ENCODE measurements around the gene SPDYE2B.
"Not testable (repeated sequence)": the region's sequence is repeated elsewhere in the genome, so short reads cannot be mapped to it uniquely, and the experiment has no call there.

The SPDYE2B gene, protein sequence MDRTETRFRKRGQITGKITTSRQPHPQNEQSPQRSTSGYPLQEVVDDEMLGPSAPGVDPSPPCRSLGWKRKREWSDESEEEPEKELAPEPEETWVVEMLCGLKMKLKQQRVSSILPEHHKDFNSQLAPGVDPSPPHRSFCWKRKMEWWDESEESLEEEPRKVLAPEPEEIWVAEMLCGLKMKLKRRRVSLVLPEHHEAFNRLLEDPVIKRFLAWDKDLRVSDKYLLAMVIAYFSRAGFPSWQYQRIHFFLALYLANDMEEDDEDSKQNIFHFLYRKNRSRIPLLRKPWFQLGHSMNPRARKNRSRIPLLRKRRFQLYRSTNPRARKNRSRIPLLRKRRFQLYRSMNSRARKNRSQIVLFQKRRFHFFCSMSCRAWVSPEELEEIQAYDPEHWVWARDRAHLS

DNA sequence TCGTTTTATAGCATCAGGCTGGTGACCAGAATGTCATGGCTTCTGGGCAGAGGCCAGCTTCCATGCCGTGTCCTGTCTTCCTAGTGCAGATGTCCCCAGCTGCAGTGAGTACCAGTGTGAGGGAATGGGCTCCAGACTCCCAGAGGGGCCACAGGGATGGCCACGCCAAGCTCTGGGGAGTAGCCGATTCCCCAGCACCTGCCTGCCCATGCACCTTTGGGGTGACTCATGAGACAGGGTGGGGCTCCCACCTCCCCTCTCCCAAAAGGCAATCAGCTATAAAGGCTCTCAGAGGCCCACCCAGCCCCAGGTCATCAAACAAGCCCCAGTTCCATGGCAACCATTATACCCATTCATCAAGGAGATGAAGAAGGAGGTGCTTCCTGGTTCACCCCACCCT, at the start of gene SPDYE2B:
TSS of gene SPDYE2B (plus strand) at position 396 of the 400 bp plus-strand sequence. CDS start 2,030 bp downstream, outside the sequence.
- not testable (repeated sequence) for H3K27ac Mint-ChIP-seq, H3K4me3 Mint-ChIP-seq, H3K27me3 Mint-ChIP-seq, H3K36me3 Mint-ChIP-seq, H3K9me3 Mint-ChIP-seq, H3K4me1 Mint-ChIP-seq

DNA sequence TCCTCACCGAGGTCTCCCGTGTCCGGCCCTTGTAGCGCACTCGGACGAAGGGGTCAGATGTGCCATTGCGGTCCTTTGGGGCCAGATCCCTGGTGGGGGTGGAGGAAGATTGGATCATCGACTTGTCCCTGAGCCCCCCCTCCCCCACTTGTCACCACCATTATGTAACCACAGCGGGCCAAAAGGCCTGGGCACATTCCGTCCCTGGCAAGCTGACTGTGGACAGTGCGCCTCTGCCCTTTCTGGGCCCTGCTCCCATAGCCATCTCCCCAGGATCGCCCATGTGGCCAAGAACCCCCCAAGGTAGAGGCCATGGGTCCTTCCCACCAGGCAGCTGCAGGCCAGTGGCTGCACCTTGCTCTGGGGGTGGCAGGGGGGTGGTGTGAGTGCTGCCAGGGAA, 47.8 kb upstream of the SPDYE2B start:
- not testable (repeated sequence) for H3K4me3 Mint-ChIP-seq, H3K27ac Mint-ChIP-seq, H3K9me3 Mint-ChIP-seq, H3K36me3 Mint-ChIP-seq, H3K4me1 Mint-ChIP-seq, H3K27me3 Mint-ChIP-seq

DNA sequence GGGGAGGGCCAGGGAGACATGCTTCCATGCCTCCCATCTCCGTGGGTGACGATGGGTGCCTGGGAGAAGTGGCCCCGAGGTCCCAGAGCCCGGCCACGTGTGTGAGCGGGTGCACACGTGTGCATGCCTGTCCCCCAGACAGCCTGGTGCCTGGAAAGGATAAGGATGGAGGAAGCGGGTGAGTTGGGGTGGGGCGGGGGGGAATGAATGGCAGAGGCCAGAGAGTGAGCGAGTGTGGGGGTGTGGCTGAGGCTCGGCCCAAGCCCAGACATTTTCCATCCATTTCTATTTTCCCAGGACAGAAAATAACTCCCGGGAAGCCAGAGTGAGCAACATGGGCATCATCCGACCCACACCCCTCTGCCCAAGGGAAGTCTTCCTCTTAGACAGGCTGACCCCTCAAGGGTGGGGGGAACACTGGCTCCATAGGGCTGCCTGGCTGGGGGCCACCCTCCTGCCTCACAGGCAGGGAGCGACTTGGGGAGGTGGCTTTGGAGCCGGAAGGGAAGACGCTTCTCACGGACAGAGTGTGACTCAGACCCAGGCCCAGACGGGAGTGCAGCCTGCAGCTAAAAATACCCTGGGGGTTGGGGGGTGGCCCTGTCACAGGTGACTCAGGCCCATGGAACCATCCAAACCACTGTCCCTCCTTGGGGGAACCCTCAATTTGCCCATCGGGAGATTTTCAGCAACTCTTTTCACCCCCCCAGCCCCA, 45.5 kb upstream of the SPDYE2B start:
- H3K4me3 Mint-ChIP-seq, H3K36me3 Mint-ChIP-seq, H3K27ac Mint-ChIP-seq, H3K4me1 Mint-ChIP-seq, H3K9me3 Mint-ChIP-seq, H3K27me3 Mint-ChIP-seq: not testable (repeated sequence)

DNA sequence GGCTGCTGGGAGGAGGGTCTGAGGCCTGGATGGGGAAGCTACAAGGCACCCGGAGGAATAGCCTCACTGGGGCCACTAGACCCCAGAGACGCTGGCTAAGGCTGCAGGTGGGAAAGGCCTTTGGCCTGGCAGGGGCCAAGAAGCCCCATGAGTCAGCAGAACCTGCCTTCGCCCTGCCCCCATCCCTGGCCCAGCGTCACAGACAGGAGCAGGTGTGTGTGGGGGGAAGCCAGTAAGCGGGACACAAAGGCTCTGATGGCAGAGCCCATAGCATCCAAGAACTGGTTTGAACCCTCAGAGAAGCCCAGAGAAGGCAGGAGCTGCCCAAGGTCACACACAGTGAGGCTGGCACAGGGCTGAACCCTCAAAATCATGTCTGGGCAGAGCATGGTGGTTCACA, 43.3 kb upstream of the SPDYE2B start:
- H3K27me3 Mint-ChIP-seq, H3K36me3 Mint-ChIP-seq, H3K4me3 Mint-ChIP-seq, H3K27ac Mint-ChIP-seq, H3K9me3 Mint-ChIP-seq, H3K4me1 Mint-ChIP-seq: not testable (repeated sequence)

DNA sequence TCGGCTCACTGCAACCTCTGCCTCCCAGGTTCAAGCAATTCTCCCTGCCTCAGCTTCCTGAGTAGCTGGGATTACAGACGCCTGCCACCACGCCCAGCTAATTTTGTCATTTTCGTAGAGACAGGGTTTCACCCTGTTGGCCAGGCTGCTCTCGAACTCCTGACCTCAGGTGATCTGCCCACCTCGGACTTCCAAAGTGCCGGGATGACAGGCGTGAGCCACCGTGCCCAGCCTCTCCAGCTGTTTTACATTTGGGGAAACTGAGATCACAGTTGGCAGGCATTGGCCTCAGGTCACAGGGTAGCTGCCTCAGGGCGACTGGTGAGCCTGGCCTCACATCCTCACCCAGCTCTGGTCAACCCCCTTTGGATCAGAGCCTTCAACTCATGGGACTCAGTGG, 40.4 kb upstream of the SPDYE2B start:
- not testable (repeated sequence) for H3K27me3 Mint-ChIP-seq, H3K4me3 Mint-ChIP-seq, H3K36me3 Mint-ChIP-seq, H3K27ac Mint-ChIP-seq, H3K9me3 Mint-ChIP-seq, H3K4me1 Mint-ChIP-seq

DNA sequence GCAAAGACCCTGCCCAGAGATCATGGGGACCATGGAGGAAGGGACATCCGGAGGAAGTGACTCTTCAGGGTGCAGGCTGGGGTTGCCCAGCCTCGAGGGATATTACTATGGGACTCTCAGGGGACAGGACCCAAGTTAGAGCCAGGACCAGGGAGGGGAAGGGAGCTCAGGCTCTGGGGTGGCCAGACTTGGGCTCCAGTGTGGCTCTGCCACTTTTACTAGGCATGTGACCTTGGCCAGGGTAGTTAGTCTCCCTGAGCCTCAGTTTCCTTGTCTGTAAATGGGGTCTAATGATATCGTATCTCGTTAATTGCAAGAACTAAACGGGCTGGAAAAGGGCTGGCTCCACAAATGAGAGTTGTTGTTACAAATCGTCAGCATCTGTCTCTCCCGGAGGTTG, 39.7 kb upstream of the SPDYE2B start:
- not testable (repeated sequence) for H3K9me3 Mint-ChIP-seq, H3K4me1 Mint-ChIP-seq, H3K27ac Mint-ChIP-seq, H3K27me3 Mint-ChIP-seq, H3K36me3 Mint-ChIP-seq, H3K4me3 Mint-ChIP-seq

DNA sequence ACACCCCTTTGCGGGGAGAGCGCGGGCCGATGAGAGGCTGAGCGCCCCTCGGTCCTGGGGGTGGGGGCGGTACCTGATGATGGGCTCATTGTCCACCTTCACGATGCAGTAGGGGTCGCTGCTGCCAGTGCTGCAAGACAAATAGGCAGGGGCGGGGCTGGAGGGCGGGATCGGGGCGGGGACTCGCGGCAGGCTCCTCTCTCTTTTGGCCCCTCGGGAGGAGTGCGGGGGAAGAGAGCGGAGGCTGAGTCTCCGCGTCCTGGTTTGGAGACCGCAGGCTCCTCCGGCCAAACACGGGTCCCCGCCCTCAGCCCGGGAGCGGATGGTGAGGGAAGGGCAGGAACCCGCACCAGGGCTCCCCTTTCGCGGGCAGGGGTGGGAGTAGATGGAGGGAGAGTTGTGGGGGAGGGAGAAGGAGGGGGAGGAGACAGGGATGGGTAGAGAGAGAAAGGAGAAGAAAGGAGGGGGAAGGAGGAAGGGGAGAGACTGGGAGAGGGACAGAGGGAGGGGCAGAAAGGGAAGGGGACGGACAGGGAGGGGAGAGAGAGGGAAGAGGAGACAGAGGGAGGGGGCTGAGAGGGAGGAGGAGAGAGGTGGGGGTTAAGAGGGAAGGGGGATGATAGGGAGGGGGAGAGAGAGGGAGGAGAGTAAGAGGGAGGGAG, 39.0 kb upstream of the SPDYE2B start:
- H3K36me3 Mint-ChIP-seq, H3K4me3 Mint-ChIP-seq, H3K4me1 Mint-ChIP-seq, H3K27me3 Mint-ChIP-seq, H3K9me3 Mint-ChIP-seq, H3K27ac Mint-ChIP-seq: not testable (repeated sequence)

DNA sequence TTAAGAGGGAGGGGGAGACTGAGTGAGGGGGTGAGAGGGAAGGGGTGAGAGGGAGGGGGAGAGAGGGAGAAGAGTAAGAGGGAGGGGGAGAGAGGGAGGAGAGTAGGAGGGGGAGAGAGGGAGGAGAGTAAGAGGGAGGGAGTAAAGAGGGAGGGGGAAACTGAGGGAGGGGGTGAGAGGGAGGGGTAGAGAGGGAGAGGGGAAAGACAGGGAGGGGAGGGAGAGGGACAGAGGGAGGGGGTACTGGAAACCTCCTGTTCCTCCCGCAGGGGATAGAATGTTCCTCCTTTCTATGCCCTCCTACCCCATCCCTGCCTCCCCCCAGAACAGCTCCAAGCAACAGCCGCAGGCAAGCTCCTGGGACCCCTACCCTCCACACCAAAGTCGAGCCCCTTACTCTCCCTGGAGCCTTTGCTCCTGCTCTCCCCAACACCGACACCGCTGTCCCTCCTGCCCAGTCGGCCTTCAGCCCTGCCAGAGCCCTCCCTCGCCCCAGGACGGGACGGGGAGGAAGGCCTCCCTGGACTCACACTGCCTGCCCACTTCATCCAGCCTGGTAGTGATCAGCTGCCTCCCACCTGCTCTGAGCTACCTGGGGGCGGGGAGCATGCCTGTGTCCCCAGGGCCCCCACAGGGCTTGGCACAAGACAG, 38.3 kb upstream of the SPDYE2B start:
- not testable (repeated sequence) for H3K36me3 Mint-ChIP-seq, H3K27me3 Mint-ChIP-seq, H3K27ac Mint-ChIP-seq, H3K4me1 Mint-ChIP-seq, H3K4me3 Mint-ChIP-seq, H3K9me3 Mint-ChIP-seq

DNA sequence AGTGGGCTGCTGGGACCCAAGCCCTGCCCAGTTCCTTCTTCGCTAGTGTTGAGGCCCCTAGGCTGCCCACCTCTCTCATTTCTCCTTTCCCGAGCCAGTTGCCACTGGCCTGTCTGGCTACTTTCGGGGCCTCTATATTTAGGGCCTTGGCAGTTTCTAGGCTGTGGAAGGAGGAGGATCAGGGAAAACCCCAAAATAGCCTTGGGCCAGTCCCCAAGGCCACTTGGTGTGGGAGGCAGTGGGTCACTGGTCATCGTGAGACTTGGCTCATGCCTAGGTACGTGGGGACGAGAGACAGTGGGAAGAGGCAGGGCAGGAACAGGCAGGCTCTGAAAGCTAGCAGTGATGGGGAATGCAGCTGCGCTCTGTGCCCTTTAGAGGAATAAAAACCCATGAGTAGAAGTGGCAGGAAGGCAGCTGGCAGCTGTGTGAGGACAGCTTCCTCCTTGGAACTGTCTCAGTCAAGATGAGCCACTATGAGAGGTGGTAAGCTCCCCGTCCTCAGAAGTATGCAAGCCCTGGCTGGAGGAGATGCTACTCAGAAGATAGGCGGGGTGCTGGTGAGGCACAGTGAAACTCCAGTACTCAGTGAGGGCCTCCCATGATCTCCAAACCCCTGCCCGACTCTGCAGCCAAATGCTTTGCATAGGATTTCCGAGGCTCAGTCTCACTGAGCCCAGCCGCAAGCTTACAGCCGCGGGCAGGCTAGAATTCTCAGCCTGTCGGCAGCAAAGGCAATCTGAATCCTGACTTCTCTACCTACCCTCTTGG, 36.4 kb upstream of the SPDYE2B start:
- not testable (repeated sequence) for H3K9me3 Mint-ChIP-seq, H3K4me3 Mint-ChIP-seq, H3K36me3 Mint-ChIP-seq, H3K4me1 Mint-ChIP-seq, H3K27ac Mint-ChIP-seq, H3K27me3 Mint-ChIP-seq

DNA sequence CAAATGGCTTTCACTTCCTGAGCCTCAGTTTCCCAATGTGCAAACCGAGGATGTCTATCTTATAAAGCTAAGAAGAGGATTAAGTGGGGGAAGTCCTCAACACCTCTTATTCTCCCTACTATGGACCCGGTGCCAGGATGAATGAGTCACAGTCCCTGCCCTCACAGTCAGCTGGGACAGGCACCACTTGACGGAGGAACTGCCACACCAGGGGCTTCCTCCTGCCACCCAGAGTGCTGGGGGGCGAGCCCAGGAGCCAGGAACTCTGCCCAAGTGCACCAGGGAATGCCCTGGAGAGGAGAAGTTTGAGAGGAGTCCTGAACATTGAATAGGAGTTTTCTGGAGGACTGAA, 35.8 kb upstream of the SPDYE2B start:
- H3K36me3 Mint-ChIP-seq, H3K4me1 Mint-ChIP-seq, H3K4me3 Mint-ChIP-seq, H3K27ac Mint-ChIP-seq, H3K9me3 Mint-ChIP-seq, H3K27me3 Mint-ChIP-seq: not testable (repeated sequence)

DNA sequence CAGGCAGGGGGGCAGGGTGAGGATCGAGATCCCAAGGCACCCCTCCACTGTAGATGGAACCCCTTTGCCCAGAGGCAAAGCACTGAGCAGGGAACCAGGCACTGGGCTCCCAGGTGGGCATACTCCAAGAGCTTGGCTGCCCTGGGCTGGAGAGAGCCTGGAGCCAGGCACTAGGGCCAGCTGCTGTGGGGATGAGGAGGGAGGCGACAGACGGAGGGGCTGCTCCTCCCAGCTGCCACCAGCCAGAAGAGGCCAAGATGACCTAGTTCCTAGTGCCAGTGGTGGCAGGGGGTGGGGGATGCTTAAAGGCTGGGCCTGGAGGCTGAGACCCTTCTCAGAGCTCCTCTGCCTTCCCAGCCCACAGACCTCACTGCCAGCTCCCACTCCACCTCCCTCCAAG, 35.2 kb upstream of the SPDYE2B start:
- H3K4me1 Mint-ChIP-seq, H3K9me3 Mint-ChIP-seq, H3K27ac Mint-ChIP-seq, H3K27me3 Mint-ChIP-seq, H3K36me3 Mint-ChIP-seq, H3K4me3 Mint-ChIP-seq: not testable (repeated sequence)

DNA sequence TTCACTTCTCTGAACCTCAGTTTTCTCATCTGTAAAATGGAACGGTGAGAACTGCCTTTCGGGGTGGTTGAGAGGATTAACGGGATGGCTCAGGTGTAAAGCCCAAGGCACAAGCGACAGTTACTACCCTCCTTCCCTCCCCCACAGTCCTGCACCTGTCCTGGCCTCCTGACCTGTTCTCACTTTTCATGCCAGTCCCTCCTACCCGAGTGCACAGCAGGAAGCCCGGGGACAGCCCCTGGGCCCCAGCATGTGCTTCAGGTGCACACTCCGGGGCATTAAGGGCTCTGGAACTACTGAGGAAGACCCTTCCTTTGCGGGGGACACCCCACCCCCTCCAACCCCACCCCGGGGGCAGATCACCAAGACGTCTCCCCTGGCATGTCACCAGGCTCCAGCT, 34.2 kb upstream of the SPDYE2B start:
- not testable (repeated sequence) for H3K9me3 Mint-ChIP-seq, H3K4me1 Mint-ChIP-seq, H3K36me3 Mint-ChIP-seq, H3K27me3 Mint-ChIP-seq, H3K27ac Mint-ChIP-seq, H3K4me3 Mint-ChIP-seq

DNA sequence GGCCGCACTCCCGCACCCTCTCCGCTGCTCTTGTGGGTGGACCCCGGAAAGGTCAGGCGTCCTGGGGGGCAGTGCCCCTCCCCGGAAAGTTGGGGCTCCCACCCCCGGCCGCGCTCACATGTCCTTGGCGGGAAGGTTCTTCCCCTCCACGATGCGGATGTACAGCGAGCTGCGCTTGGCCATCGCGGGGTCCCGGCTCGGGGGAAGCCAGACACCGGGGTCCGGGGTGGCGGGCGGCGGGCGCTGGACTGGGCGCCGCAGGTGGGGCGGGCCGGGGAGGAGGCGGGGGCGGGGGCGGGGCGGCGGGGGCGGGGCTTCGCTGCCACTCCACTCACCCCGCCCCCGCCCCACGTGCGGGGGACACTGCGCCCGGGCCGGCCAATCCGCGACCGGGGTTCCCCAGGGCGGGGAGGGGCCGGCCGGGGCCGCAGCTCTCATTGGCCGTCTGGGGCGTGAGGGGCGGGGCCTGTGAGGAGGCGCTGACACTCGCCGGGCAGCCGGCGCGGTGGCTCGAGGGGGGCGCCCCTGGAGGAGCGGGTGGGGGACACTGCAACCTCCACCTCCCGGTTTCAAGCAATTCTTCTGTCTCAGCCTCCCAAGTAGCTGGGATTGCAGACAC, 33.5 kb upstream of the SPDYE2B start, which contains the start of gene RASA4:
TSS of gene RASA4 (minus strand) at position 250 of the 619 bp plus-strand sequence. CDS start at position 183, 67 bp downstream.
- not testable (repeated sequence) for H3K36me3 Mint-ChIP-seq, H3K4me3 Mint-ChIP-seq, H3K27me3 Mint-ChIP-seq, H3K4me1 Mint-ChIP-seq, H3K9me3 Mint-ChIP-seq, H3K27ac Mint-ChIP-seq

DNA sequence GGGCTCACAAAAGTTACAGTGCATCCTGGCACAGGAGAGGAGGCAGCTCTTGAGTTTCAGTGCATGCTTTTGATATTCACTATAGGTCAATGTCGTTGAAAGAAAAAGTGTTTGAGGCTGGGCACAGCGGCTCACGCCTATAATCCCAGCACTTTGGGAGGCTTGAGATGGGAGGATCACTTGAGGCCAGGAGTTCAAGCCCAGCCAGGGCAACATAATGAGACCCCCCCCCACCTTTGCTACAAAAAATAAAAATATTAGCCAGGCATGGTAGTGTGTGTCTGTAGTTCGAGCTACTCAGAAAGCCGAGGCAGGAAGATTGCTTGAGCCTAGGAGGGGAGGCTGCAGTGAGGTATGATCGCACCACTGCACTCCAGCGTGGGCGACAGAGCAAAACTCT, 32.0 kb upstream of the SPDYE2B start:
- H3K4me3 Mint-ChIP-seq, H3K4me1 Mint-ChIP-seq, H3K27me3 Mint-ChIP-seq, H3K27ac Mint-ChIP-seq, H3K9me3 Mint-ChIP-seq, H3K36me3 Mint-ChIP-seq: not testable (repeated sequence)

DNA sequence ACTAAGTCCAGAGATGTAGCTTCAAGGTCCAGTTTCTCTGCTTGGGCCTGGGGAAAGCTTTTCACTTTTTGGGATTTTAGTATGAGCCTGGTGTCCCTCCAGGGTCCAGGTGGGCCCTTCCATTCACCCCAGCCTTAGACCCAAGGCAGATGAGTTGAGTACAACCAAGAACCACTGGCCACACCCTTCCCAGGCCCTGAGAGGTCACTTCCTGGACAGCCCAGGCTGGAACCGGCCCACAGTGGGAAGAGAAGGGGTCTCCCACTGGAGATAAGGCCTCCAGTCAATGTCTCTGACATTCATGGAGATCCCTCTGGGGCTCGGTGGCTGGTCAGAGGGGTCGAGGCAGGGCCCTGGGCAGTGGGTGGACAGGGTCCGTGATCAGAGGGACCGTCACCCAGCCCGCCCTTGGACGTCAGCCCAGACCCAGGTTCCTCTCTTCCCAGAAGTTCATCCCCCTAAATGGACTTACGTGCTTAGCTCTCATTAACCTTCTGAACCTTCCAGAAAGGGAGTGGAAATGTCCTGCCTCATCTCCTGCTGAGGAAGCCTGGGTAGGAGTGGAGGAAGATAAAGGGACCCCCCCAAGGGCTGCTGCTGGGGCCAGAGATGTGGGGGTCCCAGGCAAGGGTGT, 22.7 kb upstream of the SPDYE2B start:
- not testable (repeated sequence) for H3K36me3 Mint-ChIP-seq, H3K4me1 Mint-ChIP-seq, H3K27ac Mint-ChIP-seq, H3K27me3 Mint-ChIP-seq, H3K4me3 Mint-ChIP-seq, H3K9me3 Mint-ChIP-seq
